Activated CD8-positive, alpha-beta memory T cell treated with anti-CD3 and anti-CD28 coated beads for 24 hours (primary cell): Measurements from ENCODE around the gene DZANK1.
"Not testable (repeated sequence)": the region's sequence is repeated elsewhere in the genome, so short reads cannot be mapped to it uniquely, and the experiment has no call there.

Source experiments
- DNase-seq: peaks from one replicate; pipeline ENCODE4 v3.0.0-alpha.2; 2020

Gene DZANK1

DNA sequence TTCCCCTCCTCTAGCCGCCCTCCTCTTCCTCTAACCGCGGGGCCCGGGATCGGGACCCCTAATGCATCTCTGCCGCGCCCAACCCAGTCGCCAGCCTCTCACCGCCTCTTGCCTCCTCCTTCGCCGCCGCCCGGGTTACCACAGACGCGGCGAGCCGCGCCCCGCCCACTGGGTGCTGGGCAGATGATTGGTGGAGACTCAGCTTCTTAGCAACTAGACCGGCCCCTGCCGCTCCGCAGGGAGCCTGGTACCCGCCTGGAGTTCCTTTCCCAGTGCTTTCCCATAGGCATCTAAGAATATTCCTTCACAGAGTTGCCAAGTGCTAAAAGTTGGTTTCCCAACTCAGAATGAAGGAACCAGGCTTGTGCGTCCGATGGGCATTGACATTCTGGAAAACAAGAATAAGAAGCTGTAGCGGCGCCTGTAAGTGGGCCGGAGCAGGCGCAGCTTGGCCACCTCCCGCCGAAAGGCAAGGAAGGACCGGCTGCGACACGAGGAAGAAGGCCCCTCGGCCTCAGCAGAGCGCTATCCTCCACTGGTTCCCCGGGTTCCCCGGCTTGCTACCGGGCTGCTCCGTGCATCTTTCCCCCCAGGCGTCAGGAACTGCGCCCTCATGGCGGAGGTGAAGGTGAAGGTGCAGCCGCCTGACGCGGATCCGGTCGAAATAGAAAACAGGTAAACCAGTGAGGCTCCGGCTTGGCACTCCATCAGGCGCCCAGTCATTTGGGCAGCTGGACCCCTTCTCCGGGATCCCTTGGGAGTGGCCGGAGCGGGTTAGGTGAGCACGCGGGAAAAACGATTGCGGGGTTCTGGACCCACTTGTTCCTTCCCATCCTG, at the start of gene DZANK1, which contains the start of gene POLR3F:
DZANK1 (minus strand) TSS at position 137 of the 837 bp plus-strand sequence. CDS start 1,672 bp downstream, outside the sequence.
POLR3F (plus strand) TSS at position 497 of the 837 bp plus-strand sequence; CDS start at position 614, 117 bp downstream.
- DNase-seq, result peak; percentile 97

DNA sequence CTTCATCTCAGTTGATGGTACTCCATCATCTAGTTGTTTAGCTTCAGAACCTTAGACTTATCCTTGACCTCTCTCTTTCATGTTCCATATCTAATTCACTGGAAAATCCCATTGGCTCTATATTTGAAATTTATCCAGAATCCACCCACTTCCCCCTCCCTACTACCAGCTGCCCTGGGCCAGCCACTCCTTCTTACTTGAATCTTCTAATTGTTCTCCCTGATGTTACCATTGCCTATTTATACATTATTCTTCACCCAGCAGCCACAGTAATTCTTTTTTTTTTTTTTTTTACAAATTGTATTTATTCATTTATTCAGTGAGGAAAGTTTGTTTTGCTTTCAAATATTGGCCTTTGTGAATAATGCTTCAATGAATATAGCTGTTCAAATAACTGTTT, 49.1 kb upstream of the DZANK1 start:
- no peak for DNase-seq

DNA sequence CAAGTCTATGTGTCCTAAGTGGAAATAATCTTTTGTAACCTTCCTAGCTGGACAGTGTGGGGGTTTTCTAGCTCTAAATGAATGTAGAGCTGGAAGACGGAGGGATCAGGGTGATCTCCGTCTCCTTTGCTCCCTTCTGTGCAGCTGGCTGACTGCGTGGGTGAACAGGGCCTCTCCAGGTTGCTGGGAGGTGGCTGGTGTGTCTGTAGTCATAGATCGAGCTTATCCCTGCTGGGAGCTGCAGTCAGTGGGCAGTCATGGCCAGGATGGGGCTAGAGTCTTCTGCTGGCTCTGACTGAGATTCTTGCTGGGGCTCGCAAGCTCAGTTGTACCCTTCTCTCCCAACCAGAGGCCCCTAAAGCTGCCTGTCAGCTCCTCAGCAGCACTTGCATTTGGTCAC, 47.3 kb upstream of the DZANK1 start:
- no peak for DNase-seq

DNA sequence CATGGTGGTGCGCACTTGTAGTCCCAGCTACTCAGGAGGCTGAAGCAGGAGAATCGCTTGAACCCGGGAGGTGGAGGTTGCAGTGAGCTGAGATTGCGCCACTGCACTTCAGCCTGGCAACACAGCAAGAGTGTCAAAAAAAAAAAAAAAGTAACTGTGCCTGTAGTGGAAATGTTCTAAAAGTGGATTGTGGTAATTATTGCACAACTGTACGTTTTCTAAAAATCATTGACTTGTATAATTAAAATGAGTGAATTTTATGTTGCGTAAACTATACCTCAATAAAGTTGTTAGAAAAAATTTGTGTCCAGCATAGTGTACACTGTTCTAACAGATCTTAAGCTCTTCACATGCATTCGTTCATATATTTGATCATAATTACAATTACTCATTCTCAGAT, 46.4 kb upstream of the DZANK1 start:
- no peak for DNase-seq

DNA sequence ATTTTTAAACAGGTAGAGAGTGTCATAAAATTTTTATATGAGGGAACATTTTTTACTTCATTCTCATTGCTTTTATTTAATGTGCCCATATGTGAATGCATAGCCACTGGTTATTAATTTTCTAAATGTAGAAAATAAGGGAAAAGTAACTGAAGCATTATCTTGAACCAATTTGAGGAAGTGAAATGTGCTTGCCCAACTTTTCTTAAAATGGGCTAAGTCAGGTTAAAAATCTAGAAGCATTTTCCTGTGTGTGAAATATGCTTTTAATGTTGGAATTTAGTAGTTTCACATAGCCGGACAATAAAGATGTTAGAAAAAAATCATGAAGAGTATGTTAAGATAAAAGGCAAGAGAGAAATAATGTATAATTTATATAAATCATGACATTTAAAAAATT, 44.7 kb upstream of the DZANK1 start:
- no peak for DNase-seq

DNA sequence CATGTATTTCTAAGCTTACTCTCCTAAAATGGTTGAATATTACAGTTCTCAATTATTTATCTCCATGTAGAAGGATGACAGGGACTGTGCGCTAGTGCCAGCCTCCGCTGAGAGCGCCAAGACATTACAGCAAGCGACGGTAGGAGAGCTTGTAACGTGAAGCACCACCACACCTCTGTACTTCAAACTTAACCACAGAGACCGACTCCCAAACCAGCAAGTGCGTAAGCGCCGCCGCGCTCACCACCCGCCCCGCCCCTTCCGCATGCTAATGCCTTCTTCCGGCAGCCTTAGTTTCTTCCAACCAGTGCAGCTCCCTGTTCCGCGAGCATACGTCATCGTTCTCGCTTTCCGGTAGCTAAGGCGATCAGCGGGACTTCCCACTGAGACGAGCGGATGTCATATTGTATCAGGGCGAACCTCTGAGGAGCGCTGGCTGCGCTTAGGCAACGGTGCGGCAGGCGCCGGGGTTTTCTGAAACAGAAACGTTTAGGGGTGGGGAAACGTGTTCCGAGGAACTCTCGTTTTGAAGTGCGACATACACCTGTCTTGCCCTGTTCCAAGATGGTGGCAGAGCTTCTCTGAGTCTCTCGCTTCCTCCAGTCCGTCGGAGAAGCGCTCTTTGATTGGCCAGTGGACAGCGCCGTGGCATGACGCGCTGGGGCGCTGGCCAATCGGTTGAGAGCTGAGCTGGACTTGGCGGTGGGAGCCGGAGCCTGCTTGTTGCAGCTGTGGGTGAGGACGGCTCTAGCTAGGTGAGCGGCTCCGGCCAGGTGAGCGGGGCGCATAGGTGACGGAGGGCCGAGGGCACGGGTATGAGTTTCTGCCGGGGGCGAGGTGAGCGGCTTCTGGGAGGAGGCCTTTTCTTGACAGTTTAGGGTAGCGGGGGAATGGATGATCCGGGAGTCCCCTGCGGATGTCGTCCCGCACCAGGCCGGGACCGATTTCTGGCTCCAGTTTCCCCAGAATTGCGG, 40.7 kb upstream of the DZANK1 start, which contains the start of gene SEC23B:
SEC23B (plus strand) TSS at position 723 of the 974 bp plus-strand sequence. CDS start 2,896 bp downstream, outside the sequence.
- DNase-seq, result peak; percentile 97

DNA sequence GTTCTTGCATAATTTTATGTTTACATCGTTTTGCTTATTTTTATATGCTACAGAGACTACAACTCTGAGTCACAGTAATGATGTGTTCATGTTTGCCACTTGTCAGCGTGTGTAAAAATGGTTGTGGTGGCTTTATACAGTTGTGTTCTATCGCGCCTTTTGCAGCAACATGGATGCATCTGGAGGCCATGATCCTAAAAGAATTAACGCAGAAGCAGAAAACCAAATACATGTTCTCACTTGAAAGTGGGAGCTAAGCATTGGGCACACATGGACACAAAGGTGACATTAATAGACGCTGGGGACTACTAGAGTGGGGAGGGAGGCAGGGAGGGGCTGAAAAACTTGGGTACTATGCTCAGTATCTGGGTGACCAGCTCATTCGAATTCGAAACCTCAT, 39.9 kb upstream of the DZANK1 start:
- peak; percentile 59 for DNase-seq

DNA sequence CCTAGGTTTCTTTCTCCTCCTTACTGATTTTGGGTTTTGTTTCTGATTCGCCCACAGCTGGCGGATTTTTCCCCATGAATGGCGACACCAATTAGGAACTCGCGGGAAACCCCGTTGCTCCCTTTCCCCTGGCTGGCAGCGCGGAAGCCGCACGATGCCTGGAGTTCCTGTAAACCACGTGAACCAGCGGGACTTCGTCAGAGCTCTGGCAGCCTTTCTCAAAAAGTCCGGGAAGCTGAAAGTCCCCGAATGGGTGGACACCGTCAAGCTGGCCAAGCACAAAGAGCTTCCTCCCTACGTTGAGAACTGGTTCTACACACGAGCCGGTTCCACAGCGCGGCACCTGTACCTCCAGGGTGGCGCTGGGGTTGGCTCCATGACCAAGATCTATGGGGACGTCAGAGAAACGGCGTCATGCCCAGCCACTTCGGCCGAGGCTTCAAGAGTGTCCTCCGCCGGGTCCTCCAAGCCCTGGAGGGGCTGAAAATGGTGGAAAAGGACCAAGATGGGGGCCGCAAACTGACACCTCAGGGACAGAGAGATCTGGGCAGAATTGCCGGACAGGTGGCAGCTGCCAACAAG, 37.7 kb upstream of the DZANK1 start:
- DNase-seq, result no peak

DNA sequence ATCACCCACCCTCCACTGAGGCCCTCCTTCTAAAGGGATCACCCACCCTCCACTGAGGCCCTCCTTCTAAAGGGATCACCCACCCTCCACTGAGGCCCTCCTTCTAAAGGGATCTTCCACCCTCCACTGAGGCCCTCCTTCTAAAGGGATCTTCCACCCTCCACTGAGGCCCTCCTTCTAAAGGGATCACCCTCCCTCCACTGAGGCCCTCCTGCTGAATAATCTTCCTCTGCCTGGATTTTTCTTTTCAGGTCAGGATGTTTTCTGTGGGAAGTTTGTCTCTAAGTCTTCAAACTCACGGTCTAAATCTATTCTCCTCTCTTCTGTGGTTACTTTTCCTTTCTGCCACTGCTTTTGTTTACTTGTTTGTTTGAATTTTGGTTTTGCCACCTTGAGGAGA, 34.8 kb upstream of the DZANK1 start:
- not testable (repeated sequence) for DNase-seq

DNA sequence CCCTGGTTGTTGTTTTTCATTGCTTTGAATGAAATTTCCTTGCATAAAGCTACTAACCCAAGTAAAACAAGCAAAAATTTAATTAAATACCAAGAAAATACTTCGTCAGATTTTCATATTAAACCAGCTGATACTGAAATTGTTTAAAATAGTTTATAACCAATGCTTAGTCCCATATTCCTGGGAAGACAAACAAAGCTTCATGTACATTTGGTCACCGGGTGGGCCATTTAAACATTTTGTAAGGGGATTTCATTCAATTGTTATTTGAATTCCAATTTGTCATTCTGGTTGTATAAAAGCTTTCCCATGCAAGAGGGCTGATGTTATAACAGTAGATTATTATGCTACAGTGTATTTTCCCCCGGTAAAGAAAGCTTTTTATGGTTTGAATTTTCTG, 30.8 kb upstream of the DZANK1 start:
- no peak for DNase-seq

DNA sequence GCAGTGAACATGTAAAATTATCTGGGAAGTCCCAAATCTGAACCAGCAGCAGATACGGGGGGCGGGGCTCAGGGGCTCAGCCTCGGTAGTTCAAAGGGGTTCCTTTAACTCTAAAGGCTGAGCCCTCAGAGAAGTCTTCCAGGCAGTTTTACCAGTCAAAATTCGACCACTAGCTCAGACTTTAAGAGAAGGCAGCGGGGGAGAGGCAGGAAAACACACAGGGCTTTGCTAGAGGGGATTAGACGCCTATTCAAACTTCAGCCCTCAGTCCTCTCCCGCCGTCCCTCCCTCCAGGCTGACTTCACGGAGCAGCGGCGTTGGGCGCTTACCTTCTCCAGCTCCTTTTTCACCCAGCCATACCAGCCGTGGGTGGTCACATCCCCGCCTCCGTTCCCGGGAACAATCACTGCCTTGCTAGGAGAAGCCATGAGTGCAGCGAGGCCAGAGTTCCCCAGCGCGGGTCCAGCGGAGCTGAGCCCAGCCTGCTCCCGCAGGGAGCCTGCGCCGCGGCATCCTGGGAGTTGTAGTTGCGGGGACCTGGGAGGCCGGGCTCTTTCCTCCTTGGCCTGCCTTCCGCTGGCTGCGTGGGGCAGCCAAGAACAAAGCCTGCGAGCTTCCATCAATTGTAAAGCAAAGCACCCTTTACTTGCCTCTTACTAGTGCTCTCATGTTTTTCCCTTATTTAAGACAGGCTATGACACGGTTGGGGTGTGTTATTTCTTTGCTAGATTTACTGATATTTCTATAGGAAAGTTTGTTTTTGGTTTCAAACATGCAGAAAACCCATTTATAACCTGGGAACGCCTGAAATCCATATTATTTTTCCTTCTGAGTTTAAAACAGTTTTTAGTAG, 30.1 kb upstream of the DZANK1 start, which contains the start of gene RBBP9:
RBBP9 (minus strand) TSS at position 486 of the 853 bp plus-strand sequence; CDS start at position 428, 58 bp downstream.
- peak; percentile 88 for DNase-seq

DNA sequence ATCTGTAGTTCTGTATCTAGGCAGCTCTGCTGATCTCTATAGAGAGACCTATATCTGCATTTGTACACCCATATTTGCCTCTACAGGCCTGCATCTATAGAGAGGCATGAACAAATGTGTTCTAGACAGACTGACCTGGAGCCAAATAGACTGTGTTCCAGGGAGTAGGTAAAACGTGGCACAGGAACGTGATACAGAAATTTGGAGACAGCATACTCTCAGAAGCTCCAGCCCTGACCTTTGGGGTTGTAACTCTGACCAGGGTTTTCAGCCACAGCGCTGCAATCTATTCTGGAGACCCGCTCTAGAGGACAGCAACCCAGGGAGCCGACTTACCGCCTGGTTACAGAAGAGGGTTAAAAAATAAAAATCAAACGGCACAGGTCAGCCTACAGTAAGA, 29.2 kb upstream of the DZANK1 start:
- no peak for DNase-seq

DNA sequence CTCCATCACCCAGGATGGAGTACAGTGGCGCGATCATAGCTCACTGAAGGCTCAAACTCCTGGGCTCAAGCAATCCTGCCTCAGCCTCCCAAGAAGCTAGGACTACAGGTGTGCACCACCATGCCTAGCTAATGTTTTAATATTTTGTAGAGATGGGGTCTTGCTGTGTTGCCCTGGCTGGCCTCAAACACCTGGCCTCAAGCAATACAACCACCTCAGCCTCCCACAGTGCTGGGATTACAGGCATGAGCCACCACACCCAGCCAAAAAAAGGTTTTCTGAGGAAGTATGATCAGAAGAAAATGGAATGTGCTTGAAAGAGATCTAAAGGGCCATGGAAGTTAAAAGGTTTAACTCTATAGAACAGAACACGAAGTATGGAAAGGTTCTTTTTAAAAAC, 21.5 kb upstream of the DZANK1 start:
- no peak for DNase-seq

DNA sequence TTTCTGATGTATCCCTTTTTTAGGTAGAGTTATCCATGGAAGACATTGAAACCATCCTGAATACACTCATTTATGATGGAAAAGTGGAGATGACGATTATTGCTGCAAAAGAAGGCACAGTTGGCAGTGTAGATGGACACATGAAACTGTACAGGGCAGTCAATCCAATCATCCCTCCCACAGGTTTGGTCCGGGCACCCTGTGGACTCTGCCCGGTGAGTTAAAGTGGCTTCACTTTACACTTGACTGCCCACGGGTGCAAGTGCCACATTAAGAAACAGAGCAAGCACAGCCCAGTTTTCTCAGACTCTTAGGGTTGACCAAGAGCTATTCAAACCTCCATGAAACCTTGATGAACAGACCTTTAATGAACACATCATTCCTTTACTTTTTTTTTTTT, 14.8 kb upstream of the DZANK1 start:
- DNase-seq, result no peak

DNA sequence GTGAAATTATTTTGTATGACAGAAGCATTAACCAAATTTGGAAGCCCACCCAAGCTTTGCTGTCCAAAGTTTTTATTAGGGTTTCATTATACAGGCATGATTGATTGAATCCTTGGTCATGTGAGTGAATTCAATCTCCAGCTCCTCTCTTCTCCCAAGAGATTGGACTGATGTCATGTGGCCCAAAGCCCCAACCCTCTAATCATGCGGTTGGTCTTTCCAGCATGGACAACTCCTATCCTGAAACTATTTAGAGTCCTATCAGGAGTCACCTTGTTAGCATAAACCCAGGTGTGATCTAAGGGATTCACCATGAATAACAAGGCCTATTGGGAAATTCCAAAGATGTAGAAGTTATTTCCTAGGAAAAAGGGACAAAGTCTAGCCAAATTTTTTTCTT, 11.0 kb upstream of the DZANK1 start:
- DNase-seq, result no peak

DNA sequence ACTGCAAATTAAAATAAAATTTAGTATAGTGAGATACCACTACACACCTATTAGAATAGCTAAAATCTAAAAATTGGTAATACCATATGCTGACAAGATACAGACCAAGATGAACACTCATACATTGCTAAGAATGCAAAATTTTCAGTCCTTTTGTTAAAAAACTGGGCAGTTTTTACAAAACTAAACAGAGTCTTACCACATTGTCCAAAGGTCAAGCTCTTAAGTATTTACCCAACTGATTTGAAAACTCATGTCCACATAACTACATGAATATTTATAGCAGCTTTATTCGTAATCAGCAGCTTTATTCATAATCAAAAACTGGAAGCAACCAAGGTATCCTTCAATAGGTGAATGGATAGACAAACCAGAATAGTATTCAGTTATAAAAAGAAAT, 10.4 kb upstream of the DZANK1 start:
- DNase-seq, result no peak

DNA sequence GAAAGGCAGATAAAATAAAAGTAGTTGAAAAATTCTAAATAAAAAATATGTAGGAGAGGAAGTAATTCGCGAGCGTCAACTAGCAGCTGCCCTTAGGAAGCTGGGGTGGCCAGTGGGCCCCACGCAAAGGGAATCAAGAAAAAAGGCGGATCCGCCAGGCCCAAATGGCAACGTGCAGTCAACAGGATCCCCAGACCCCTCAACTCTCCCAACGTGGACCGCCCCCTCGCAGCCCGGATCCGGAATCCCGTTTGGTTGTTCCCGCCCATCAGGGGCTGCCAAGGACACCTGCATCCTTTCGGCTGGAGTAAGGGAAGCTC, 296 bp downstream of the DZANK1 start:
- DNase-seq, result no peak

DNA sequence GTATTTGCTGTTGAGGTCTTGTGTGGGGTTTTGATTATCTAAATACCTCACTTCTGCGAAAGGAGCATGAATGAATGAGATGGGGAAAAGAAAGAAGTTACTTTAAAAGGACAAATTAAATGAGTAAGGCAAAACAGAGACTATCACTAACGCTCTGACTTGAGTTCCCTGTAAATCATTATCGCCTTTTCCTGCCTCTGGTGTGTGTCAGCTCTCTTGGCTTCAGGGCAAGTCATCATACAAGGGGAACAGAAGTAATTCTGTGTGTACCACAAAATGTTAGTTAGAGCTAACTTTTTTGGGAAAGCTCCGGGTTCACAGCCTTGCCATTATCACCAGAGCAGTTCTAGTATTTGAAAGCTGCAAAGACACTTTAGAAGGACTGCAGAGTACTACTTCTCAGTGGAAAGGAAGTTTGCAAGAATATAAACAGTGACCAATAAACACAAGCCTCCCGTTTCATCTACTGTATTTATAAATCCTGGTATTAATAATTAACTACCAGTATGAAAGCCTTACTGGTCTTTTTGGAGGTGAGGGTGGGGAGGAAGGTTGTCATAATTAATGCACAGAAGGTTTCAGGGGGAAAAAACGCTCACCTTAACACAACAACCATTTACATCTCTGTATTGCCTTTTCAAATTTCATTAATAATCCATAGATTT, 1.2 kb downstream of the DZANK1 start:
- no peak for DNase-seq

DNA sequence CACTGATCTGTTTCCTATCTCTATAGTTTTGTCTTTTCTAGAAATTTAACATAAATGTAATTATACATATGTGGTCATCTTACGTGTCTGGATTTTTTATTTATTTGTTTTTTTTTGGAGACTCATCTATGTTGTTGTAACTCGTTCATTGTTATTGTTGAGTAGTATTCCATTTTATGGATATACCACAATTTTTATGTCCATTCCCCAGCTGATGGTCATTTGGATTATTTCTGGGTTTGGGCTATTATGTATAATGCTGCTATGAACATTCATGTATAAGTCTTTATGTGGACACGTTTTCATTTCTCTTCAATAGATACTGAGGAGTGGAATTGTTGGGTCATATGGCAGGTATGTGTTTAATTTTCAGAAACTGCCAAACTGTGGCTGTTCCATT, 10.2 kb downstream of the DZANK1 start:
- DNase-seq, result no peak

DNA sequence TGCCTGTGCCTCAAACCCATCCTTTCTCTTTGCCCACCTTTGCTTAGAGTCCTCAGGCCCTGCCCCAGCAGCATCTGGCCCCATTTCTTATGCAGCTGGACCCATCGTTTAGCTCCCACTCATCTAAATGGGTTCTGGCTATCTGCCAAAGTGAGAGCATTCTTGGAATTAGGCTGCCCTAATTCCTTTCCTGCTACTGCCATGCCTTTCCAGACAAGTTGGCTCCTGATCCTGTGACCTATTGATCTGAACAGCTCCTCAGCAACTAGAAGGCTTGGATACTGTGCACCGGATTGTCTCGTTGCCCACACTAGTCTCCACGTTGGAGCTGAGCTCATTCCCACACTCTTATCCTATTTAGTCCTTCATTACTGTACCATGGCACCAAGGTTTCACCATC, 22.9 kb downstream of the DZANK1 start:
- DNase-seq, result no peak

DNA sequence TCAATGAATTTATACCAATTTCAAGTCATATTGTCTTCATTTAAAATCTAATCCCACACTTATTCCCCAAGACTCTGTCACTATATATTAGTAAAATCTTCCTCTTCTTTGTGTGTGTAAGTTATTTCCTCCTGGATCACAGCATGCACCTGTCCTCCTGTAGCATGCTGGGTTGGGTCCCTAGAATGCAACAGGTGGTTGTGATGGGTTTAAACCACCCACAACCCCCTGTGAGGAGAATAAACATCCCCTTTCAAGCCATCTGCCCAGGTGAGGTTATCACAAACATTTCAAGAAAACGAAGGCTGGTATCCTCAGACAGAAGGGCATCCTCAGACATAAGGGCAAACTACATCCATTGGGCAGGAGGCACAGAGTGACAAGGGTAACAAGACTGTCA, 26.4 kb downstream of the DZANK1 start:
- no peak for DNase-seq

DNA sequence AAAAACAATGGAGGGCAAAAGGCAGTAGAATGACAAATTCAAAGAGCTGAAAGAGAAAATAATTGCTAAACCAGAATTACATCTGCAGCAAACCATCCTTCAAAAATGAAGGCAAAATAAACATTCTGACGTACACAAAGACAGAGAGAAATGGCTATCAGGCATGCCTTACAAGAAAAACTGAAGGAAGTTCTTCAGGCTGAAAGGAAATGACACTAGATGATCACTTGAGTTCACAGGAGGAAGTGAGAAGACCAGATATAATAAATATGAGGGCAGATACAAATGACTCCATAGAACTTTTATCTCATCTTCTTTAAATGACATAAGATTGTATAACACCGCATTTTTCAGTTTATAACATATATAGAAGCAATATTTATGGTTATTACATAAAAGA, 30.0 kb downstream of the DZANK1 start:
- no peak for DNase-seq
